B cell (primary cell): ENCODE results near the gene KLF11. TPM values are rescaled to one million over a fixed set of nuclear protein-coding genes. Genes with fewer than 3 reads are reported as not detected.

Source experiments
- ATAC-seq: fragments of 200-7000 bp; cut with Tn5 transposase; one replicate; pipeline ENCODE4 v1.10.0; 2021; ENCODE audit warnings: low read depth, mild to moderate bottlenecking, moderate number of reproducible peaks, moderate library complexity
- CTCF ChIA-PET: fragments of 350-600 bp; sonication (Branson Sonifier 250); formaldehyde crosslinking; loops from one replicate; lab custom pipeline; 2021; ENCODE audit warnings: antibody characterized with exemption, inconsistent platforms; lab: Charles Lee
- POLR2A ChIA-PET: fragments of 350-600 bp; sonication (Branson Sonifier 250); formaldehyde crosslinking; loops from one replicate; lab custom pipeline; 2021; ENCODE audit warnings: antibody characterized with exemption; lab: Charles Lee
- DNase-seq: peaks from one replicate; pipeline ENCODE4 v3.0.0; 2013
- H2AFZ ChIP-seq: 2 replicates; pipeline ENCODE4 v1.6.1; 2012; ENCODE audit warnings: mild to moderate bottlenecking, low read depth, low read length; ENCODE audit not compliant: insufficient read depth, poor library complexity, severe bottlenecking
- H3K27ac ChIP-seq, 2 donors: 1 replicate in 1 of 2; 2 replicates in 1 of 2; pipeline ENCODE4 v1.5.1; 2012 to 2013; ENCODE audit warnings: low read length in 2 of 2, mild to moderate bottlenecking in 2 of 2, moderate library complexity in 1 of 2
- H3K27me3 ChIP-seq, 4 experiments: fragments of 200-600 bp in 1 of 4; sonication (generic) in 1 of 4; replicated peaks in 1 of 4; 1 replicate in 2 of 4; 2 replicates in 2 of 4; pipeline versions ENCODE4 v1.6.1 to v1.7.0; 2013 to 2016; ENCODE audit warnings: low read length in 3 of 4, mild to moderate bottlenecking in 2 of 4, mixed read lengths in 1 of 4, moderate library complexity in 1 of 4; ENCODE audit not compliant: insufficient read depth in 4 of 4, control insufficient read depth in 3 of 4; ENCODE audit errors: control extremely low read depth in 1 of 4
- H3K36me3 ChIP-seq, 2 experiments: replicated peaks in 1 of 2; 1 replicate in 1 of 2; 2 replicates in 1 of 2; pipeline versions ENCODE4 v1.6.1 to v1.7.1; 2013; ENCODE audit warnings: low read length in 1 of 2; ENCODE audit not compliant: insufficient read depth in 2 of 2, control insufficient read depth in 1 of 2; ENCODE audit errors: control extremely low read depth in 1 of 2, extremely low read depth in 1 of 2
- H3K4me1 ChIP-seq, 2 donors: fragments of 200-600 bp in 1 of 2; sonication (generic) in 1 of 2; 1 replicate in 1 of 2; 2 replicates in 1 of 2; pipeline versions ENCODE4 v1.5.1 to v1.6.1; 2013 to 2017; ENCODE audit warnings: low read length in 2 of 2; ENCODE audit not compliant: control insufficient read depth in 2 of 2, insufficient read depth in 2 of 2
- H3K4me2 ChIP-seq: replicated peaks from 2 replicates; pipeline ENCODE3; 2012; ENCODE audit warnings: mild to moderate bottlenecking, low read depth, low read length; ENCODE audit not compliant: poor library complexity, severe bottlenecking
- H3K4me3 ChIP-seq, 5 experiments: fragments of 200-600 bp in 1 of 5; sonication (generic) in 1 of 5; 1 replicate in 3 of 5; 2 replicates in 2 of 5; pipeline versions ENCODE4 v1.5.1 to v1.7.0; 2011 to 2016; ENCODE audit warnings: low read length in 4 of 5, mild to moderate bottlenecking in 4 of 5, low read depth in 2 of 5, control low read depth in 1 of 5, moderate library complexity in 1 of 5; ENCODE audit not compliant: insufficient read depth in 1 of 5; ENCODE audit errors: control extremely low read depth in 1 of 5, extremely low read depth in 1 of 5
- H3K79me2 ChIP-seq: fragments of 200-600 bp; sonication (generic); one replicate; pipeline ENCODE4 v1.6.0; 2016; ENCODE audit warnings: low read length; ENCODE audit not compliant: control insufficient read depth, insufficient read depth
- H3K9ac ChIP-seq: fragments of 200-600 bp; sonication (generic); 2 replicates; pipeline ENCODE4 v1.6.1; 2017; ENCODE audit warnings: mild to moderate bottlenecking, low read length, moderate library complexity
- H3K9me3 ChIP-seq, 3 donors: one replicate each; pipeline versions ENCODE4 v1.6.1 to v1.7.1; 2013; ENCODE audit warnings: low read length in 2 of 3; ENCODE audit not compliant: control insufficient read depth in 2 of 3, insufficient read depth in 1 of 3; ENCODE audit errors: control extremely low read depth in 1 of 3
- H4K20me1 ChIP-seq: 2 replicates; pipeline ENCODE4 v1.6.0; 2012; ENCODE audit warnings: mild to moderate bottlenecking, low read length; ENCODE audit not compliant: insufficient read depth, control insufficient read depth, poor library complexity, severe bottlenecking
- H3K27ac Mint-ChIP-seq: one replicate; pipeline ENCODE4 v1.8.0; 2021; ENCODE audit warnings: mixed read lengths
- H3K27me3 Mint-ChIP-seq: one replicate; pipeline ENCODE4 v1.8.0; 2021; ENCODE audit warnings: mixed read lengths
- H3K4me1 Mint-ChIP-seq: one replicate; pipeline ENCODE4 v1.8.0; 2021; ENCODE audit warnings: mixed read lengths
- H3K4me3 Mint-ChIP-seq: one replicate; pipeline ENCODE4 v1.8.0; 2021; ENCODE audit warnings: mixed read lengths
- H3K9me3 Mint-ChIP-seq: one replicate; pipeline ENCODE4 v1.8.0; 2022; ENCODE audit warnings: mixed read lengths; ENCODE audit not compliant: insufficient read depth
- CTCF ChIP-seq: fragments of 200-600 bp; IDR thresholded peaks from one replicate; pipeline ENCODE4 v1.8.0; 2022; ENCODE audit warnings: antibody characterized with exemption, mild to moderate bottlenecking
- EZH2 ChIP-seq: IDR thresholded peaks from 2 replicates; pipeline ENCODE4 v1.6.1; 2012; ENCODE audit warnings: borderline replicate concordance, low read depth, mild to moderate bottlenecking, moderate library complexity, low read length; ENCODE audit not compliant: insufficient read depth, poor library complexity, severe bottlenecking
- WGBS: methylation state at CpG from one replicate; pipeline ENCODE4 v1.1.5; 2013; ENCODE audit warnings: missing lambda C conversion rate; ENCODE audit not compliant: insufficient coverage; 5-methylcytosine and 5-hydroxymethylcytosine counted together
- intact Hi-C: fragments of 100-400 bp; cut with micrococcal nuclease; formaldehyde crosslinking; loops from one replicate; pipeline ENCODE4 v1.10.0; 2022
- polyA plus RNA-seq: library from polyadenylated mRNA; depleted of rRNA; stranded (reverse); fragments of >200 nt; gene quantifications from 2 replicates; pipeline ENCODE4 v1.2.3, GENCODE V29; 2012
- total RNA-seq, 2 donors: library from RNA; stranded (reverse); fragments of 120-200 nt in 1 of 2; gene quantifications; 1 replicate in 1 of 2; 2 replicates in 1 of 2; pipeline versions ENCODE4 v1.2.3 to v1.2.4, GENCODE V29; 2013 to 2022

Gene KLF11
- total and polyA plus RNA-seq, 2 donors (not counting 1 experiment from before 2014, with no cell fraction given) = 20.8 to 48.4 TPM

- H3K4me1 Mint-ChIP-seq = peaks cover 42% of the 10 kb centered on the region
- Histone ChIP-seq H3K36me3 (no peaks in the 10 kb centered on the region), H2AFZ (no peak overlapping the region), H3K9me3 (no peaks in the 10 kb centered on the region), H3K4me1 (peaks cover 42 to 45% of the 10 kb centered on the region in 2 donors), H3K79me2 (peaks cover 9% of the 10 kb centered on the region), H3K4me2 (no peak overlapping the region), H3K9ac (no peak overlapping the region), H4K20me1 (no peaks in the 10 kb centered on the region), H3K27me3 (no peaks in the 10 kb centered on the region), H3K4me3 (no peak overlapping the region), H3K27ac (no peak overlapping the region)
- CTCF ChIA-PET = interaction anchor here (1.2 to 6.9 kb wide), 3 partner anchors 9 to 42 kb away, joined by 3 to 59 read pairs (median 31); no protein-coding TSS in a partner anchor
- H3K9me3 Mint-ChIP-seq = no peaks in the 10 kb centered on the region
- intact Hi-C loops = no loop called here
- no peak for TF ChIP-seq EZH2
- TF ChIP-seq CTCF = no peak
- DNase-seq (no peak), ATAC-seq (no peak)
- POLR2A ChIA-PET = no interaction called here
- peak overlapping the region; percentile 26 for H3K27ac Mint-ChIP-seq
- 93% methylated on average over 7 of the region's 8 CpGs for WGBS
- H3K27me3 Mint-ChIP-seq = no peaks in the 10 kb centered on the region
- no peak overlapping the region for H3K4me3 Mint-ChIP-seq
Measured at GRCh38 chr2:10026940-10027569, 16.3 kb upstream of the KLF11 start.

GRCh38 chr2:10027660-10028330, 15.6 kb upstream of the KLF11 start:
- Histone ChIP-seq H3K27me3 (no peaks in the 10 kb centered on the region), H3K79me2 (peaks cover 9% of the 10 kb centered on the region), H3K9ac (no peak overlapping the region), H3K36me3 (no peaks in the 10 kb centered on the region), H3K27ac (no peak overlapping the region), H3K4me1 (peaks cover 44 to 52% of the 10 kb centered on the region in 2 donors), H3K4me3 (no peak overlapping the region), H3K4me2 (peak overlapping the region; percentile 83), H3K9me3 (no peaks in the 10 kb centered on the region), H4K20me1 (no peaks in the 10 kb centered on the region), H2AFZ (peak overlapping the region; percentile 79)
- H3K4me3 Mint-ChIP-seq = no peak overlapping the region
- peak overlapping the region; percentile 75 for H3K27ac Mint-ChIP-seq
- no peaks in the 10 kb centered on the region for H3K27me3 Mint-ChIP-seq
- intact Hi-C loops = no loop called here
- peaks cover 44% of the 10 kb centered on the region for H3K4me1 Mint-ChIP-seq
- no peak for TF ChIP-seq CTCF
- no peak for TF ChIP-seq EZH2
- DNase-seq (no peak), ATAC-seq (no peak)
- 94% methylated on average over 13 of the region's 16 CpGs for WGBS
- ChIA-PET CTCF (interaction anchor here (0.8 to 6.9 kb wide), 5 partner anchors 8 to 214 kb away, joined by 3 to 59 read pairs (median 5); no protein-coding TSS in a partner anchor), POLR2A (interaction anchor here (1.2 kb wide), 1 partner anchor 21 kb away, joined by 5 read pairs; no protein-coding TSS in a partner anchor)
- H3K9me3 Mint-ChIP-seq = no peaks in the 10 kb centered on the region
